Nephron (organoid): ENCODE results near the gene TIE1.

ENCODE experiments used
- H3K27ac Mint-ChIP-seq, 3 experiments: 2 replicates each; pipeline ENCODE4 v1.8.0; 2020; ENCODE audit warnings: mixed read lengths in 3 of 3, mild to moderate bottlenecking in 2 of 3, moderate library complexity in 1 of 3
- H3K27me3 Mint-ChIP-seq: 2 replicates; pipeline ENCODE4 v1.8.0; 2021; ENCODE audit warnings: low read depth, mild to moderate bottlenecking, moderate library complexity, mixed read lengths
- H3K36me3 Mint-ChIP-seq: 2 replicates; pipeline ENCODE4 v1.8.0; 2020; ENCODE audit warnings: low read depth, mixed read lengths
- H3K4me1 Mint-ChIP-seq: 2 replicates; pipeline ENCODE4 v1.8.0; 2020; ENCODE audit warnings: mixed read lengths
- H3K4me3 Mint-ChIP-seq, 3 experiments: 2 replicates each; pipeline ENCODE4 v1.8.0; 2020; ENCODE audit warnings: mild to moderate bottlenecking in 3 of 3, mixed read lengths in 3 of 3, moderate library complexity in 2 of 3
- H3K9me3 Mint-ChIP-seq: 2 replicates; pipeline ENCODE4 v1.8.0; 2020; ENCODE audit warnings: mixed read lengths
- CTCF ChIP-seq, 3 experiments: fragments of 200-600 bp; sonication (generic); IDR thresholded peaks; one replicate each; pipeline ENCODE4 v1.5.0; 2021; ENCODE audit warnings: antibody characterized with exemption in 3 of 3; ENCODE audit not compliant: unreplicated experiment in 3 of 3

Gene TIE1

GRCh38 chr1:43313771-43314170 lies 13.0 kb downstream of the TIE1 start:
- H3K9me3 Mint-ChIP-seq: no peaks in the 10 kb centered on the region
- peaks cover 10% of the 10 kb centered on the region for H3K27me3 Mint-ChIP-seq
- no peaks in the 10 kb centered on the region for H3K36me3 Mint-ChIP-seq
- no peak for TF ChIP-seq CTCF (IDR thresholded peaks at IDR 0.05; ENCODE audit: unreplicated experiment in 3 of 3)
- H3K4me3 Mint-ChIP-seq: no peak overlapping the region
- H3K27ac Mint-ChIP-seq: no peak overlapping the region
- no peaks in the 10 kb centered on the region for H3K4me1 Mint-ChIP-seq

GRCh38 chr1:43314233-43314632 lies 13.5 kb downstream of the TIE1 start:
- no peak for TF ChIP-seq CTCF (IDR thresholded peaks at IDR 0.05; ENCODE audit: unreplicated experiment in 3 of 3)
- no peaks in the 10 kb centered on the region for H3K4me1 Mint-ChIP-seq
- no peak overlapping the region for H3K27ac Mint-ChIP-seq
- H3K36me3 Mint-ChIP-seq: no peaks in the 10 kb centered on the region
- peaks cover 10% of the 10 kb centered on the region for H3K27me3 Mint-ChIP-seq
- H3K9me3 Mint-ChIP-seq: no peaks in the 10 kb centered on the region
- no peak overlapping the region for H3K4me3 Mint-ChIP-seq

GRCh38 chr1:43315481-43315880 lies 14.7 kb downstream of the TIE1 start:
- peaks cover 10% of the 10 kb centered on the region for H3K27me3 Mint-ChIP-seq
- H3K4me3 Mint-ChIP-seq: no peak overlapping the region
- no peaks in the 10 kb centered on the region for H3K36me3 Mint-ChIP-seq
- no peak overlapping the region for H3K27ac Mint-ChIP-seq
- no peaks in the 10 kb centered on the region for H3K4me1 Mint-ChIP-seq
- TF ChIP-seq CTCF (IDR thresholded peaks at IDR 0.05; ENCODE audit: unreplicated experiment in 3 of 3): no peak
- H3K9me3 Mint-ChIP-seq: no peaks in the 10 kb centered on the region

GRCh38 chr1:43315963-43316737 lies 15.4 kb downstream of the TIE1 start:
- Mint-ChIP-seq H3K9me3 (no peaks in the 10 kb centered on the region), H3K4me3 (no peak overlapping the region), H3K27me3 (peaks cover 10% of the 10 kb centered on the region), H3K27ac (no peak overlapping the region), H3K4me1 (no peaks in the 10 kb centered on the region), H3K36me3 (no peaks in the 10 kb centered on the region)
- no peak for TF ChIP-seq CTCF (IDR thresholded peaks at IDR 0.05; ENCODE audit: unreplicated experiment in 3 of 3)

- Mint-ChIP-seq H3K9me3 (no peaks in the 10 kb centered on the region), H3K36me3 (no peaks in the 10 kb centered on the region), H3K27me3 (peaks cover 13% of the 10 kb centered on the region), H3K4me3 (no peak overlapping the region), H3K4me1 (no peaks in the 10 kb centered on the region), H3K27ac (no peak overlapping the region)
- TF ChIP-seq CTCF (IDR thresholded peaks at IDR 0.05; ENCODE audit: unreplicated experiment in 3 of 3): no peak
These were observed 16.1 kb downstream of the TIE1 start for GRCh38 chr1:43316738-43317520.
